ENCODE measurements around the gene FGFR4. TPM values are rescaled to one million over a fixed set of nuclear protein-coding genes. Genes with fewer than 3 reads are reported as not detected.

FGFR4 gene
- polyA plus RNA-seq, 1 of the 3 experiments (the other 2 are of a cell fraction), result 5.6 TPM

DNA sequence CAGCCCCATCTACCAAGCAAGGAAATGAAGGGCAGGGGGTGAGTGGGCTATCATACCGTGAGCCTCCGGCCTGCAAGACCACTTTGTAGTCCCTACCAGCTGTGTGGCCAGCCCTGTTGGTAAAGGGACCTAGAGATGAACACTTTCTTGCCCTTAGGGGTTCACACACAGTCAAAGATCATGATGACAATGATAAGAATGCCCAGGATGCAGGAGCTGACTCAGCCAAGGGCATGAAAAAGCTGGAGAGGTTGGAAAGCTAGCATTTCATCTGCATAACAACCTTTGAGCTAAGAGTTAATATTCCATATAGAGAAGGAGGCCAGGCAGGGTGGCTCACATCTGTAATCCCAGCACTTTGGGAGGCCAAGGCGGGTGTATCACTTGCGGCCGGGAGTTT is 19.2 kb upstream of the FGFR4 start:
- H3K79me2 ChIP-seq (ENCODE audit: insufficient read depth), result no peaks in the 10 kb centered on the region
- H3K9ac ChIP-seq, result no peak overlapping the region
- no peak for DNase-seq
- peaks cover 0 to 33% of the 10 kb centered on the region in 2 experiments for H3K36me3 ChIP-seq (replicated peaks in 1 of 2; ENCODE audit: control insufficient read depth in 1 of 2, insufficient read depth in 2 of 2, low read length in 1 of 2)
- H3K27me3 ChIP-seq (ENCODE audit: insufficient read depth), result no peaks in the 10 kb centered on the region
- H3K4me1 ChIP-seq (ENCODE audit: control insufficient read depth in 1 of 2, insufficient read depth in 2 of 2, low read depth in 1 of 2, low read length in 1 of 2), result no peaks in the 10 kb centered on the region; a peak in 1 of 4 replicates
- no peak overlapping the region for H3K4me3 ChIP-seq (ENCODE audit: low read depth in 2 of 2, low read length in 1 of 2)
- ChIA-PET CTCF (interaction anchor here (0.6 to 1.7 kb wide), 6 partner anchors 30 to 408 kb away, joined by 3 to 8 read pairs (median 3); no protein-coding TSS in a partner anchor), POLR2A (no interaction called here)
- H3K9me2 ChIP-seq, result no peaks in the 10 kb centered on the region
- no peaks in the 10 kb centered on the region for H3K9me3 ChIP-seq
- over 99% methylated on average over 5 of the region's 5 CpGs for WGBS (ENCODE audit: low lambda C conversion rate)
- H3K4me2 ChIP-seq, result no peak overlapping the region
- H3F3A ChIP-seq (replicated peaks; ENCODE audit: insufficient read depth), result peaks cover 5% of the 10 kb centered on the region
- H4K20me1 ChIP-seq (ENCODE audit: insufficient read depth), result no peaks in the 10 kb centered on the region
- no peak overlapping the region for H3K27ac ChIP-seq (ENCODE audit: low read depth in 2 of 2, low read length in 1 of 2)
- H2AFZ ChIP-seq (ENCODE audit: low read depth), result no peak overlapping the region
- TF ChIP-seq, protein P1, sequence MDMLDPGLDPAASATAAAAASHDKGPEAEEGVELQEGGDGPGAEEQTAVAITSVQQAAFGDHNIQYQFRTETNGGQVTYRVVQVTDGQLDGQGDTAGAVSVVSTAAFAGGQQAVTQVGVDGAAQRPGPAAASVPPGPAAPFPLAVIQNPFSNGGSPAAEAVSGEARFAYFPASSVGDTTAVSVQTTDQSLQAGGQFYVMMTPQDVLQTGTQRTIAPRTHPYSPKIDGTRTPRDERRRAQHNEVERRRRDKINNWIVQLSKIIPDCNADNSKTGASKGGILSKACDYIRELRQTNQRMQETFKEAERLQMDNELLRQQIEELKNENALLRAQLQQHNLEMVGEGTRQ (IDR thresholded peaks at IDR 0.05; ENCODE audit: borderline replicate concordance, low read depth, low read length), result no peak
- TF ChIP-seq, protein P2, sequence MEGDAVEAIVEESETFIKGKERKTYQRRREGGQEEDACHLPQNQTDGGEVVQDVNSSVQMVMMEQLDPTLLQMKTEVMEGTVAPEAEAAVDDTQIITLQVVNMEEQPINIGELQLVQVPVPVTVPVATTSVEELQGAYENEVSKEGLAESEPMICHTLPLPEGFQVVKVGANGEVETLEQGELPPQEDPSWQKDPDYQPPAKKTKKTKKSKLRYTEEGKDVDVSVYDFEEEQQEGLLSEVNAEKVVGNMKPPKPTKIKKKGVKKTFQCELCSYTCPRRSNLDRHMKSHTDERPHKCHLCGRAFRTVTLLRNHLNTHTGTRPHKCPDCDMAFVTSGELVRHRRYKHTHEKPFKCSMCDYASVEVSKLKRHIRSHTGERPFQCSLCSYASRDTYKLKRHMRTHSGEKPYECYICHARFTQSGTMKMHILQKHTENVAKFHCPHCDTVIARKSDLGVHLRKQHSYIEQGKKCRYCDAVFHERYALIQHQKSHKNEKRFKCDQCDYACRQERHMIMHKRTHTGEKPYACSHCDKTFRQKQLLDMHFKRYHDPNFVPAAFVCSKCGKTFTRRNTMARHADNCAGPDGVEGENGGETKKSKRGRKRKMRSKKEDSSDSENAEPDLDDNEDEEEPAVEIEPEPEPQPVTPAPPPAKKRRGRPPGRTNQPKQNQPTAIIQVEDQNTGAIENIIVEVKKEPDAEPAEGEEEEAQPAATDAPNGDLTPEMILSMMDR (IDR thresholded peaks at IDR 0.05), result no peak
- TF ChIP-seq POLR2AphosphoS5 (IDR thresholded peaks at IDR 0.05; ENCODE audit: low read depth, low read length) (no peak), FOXJ3 (CRISPR knock-in tag; IDR thresholded peaks at IDR 0.05) (no peak)

DNA sequence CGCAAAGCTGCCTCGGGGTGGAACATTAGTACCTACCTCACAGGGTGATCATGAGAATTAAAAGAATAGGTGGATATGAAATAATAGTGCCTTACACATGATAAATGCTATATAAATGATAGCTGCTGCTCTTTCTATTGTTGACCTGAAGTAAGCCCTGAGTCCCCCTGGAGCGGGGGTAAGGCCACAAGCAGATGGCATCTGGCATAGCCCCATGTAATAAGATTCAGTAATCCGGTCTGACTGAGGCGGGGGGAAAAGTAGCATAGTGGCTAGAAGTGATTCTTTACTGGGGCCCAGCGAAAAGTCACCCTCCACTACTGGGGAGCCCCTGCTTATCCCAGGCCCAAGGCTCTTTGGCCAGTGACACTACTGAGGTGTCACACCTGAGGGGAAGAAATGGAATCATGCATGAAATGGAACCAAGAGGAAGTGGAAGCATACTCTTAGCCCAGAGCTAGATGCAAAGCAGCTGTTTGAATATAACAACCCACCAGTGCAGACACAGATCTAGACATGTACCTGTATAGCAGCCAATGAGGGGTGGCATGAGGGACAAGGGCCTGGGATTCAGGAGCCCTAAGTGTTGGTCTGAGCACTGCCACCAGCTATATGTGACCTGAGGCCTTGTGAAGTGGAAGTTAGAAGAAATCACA is 16.1 kb upstream of the FGFR4 start:
- POLR2A ChIA-PET, result no interaction called here
- CTCF ChIA-PET, result interaction anchor here (0.7 to 6.2 kb wide), 14 partner anchors 9 to 424 kb away, joined by 3 to 141 read pairs (median 9); partner anchors contain the start of gene FGFR4
- TF ChIP-seq ELF1 (IDR thresholded peaks at IDR 0.05), result no peak
- no peak for TF ChIP-seq GABPA (IDR thresholded peaks at IDR 0.05; ENCODE audit: low read depth)
- TF ChIP-seq ZBTB33 (IDR thresholded peaks at IDR 0.05; ENCODE audit: borderline replicate concordance, low read depth), result no peak
- TF ChIP-seq, protein P1 (IDR thresholded peaks at IDR 0.05; ENCODE audit: borderline replicate concordance, low read depth, low read length), result no peak
- TF ChIP-seq RAD21 (IDR thresholded peaks at IDR 0.05; ENCODE audit: low read length), result no peak
- TF ChIP-seq RXRA (IDR thresholded peaks at IDR 0.05; ENCODE audit: borderline replicate concordance, low read depth), result no peak
- TF ChIP-seq, protein P2 (IDR thresholded peaks at IDR 0.05), result no peak
- no peak for TF ChIP-seq TAF1 (IDR thresholded peaks at IDR 0.05; ENCODE audit: borderline replicate concordance, low read depth, low read length)
- TF ChIP-seq YY1 (IDR thresholded peaks at IDR 0.05; ENCODE audit: low read depth), result no peak

More for the DNA sequence above, 16.1 kb upstream of the FGFR4 start:
- Histone ChIP-seq H3K27me3 (ENCODE audit: insufficient read depth) (no peaks in the 10 kb centered on the region), H3K79me2 (ENCODE audit: insufficient read depth) (no peaks in the 10 kb centered on the region), H4K20me1 (ENCODE audit: insufficient read depth) (no peaks in the 10 kb centered on the region), H3K9me3 (no peaks in the 10 kb centered on the region), H3K36me3 (replicated peaks in 1 of 2; ENCODE audit: control insufficient read depth in 1 of 2, insufficient read depth in 2 of 2, low read length in 1 of 2) (peaks cover 0 to 7% of the 10 kb centered on the region in 2 experiments), H3K4me1 (ENCODE audit: control insufficient read depth in 1 of 2, insufficient read depth in 2 of 2, low read depth in 1 of 2, low read length in 1 of 2) (no peaks in the 10 kb centered on the region; a peak in 1 of 4 replicates), H3K9me2 (no peaks in the 10 kb centered on the region), H3K27ac (ENCODE audit: low read depth in 2 of 2, low read length in 1 of 2) (no peak overlapping the region), H2AFZ (ENCODE audit: low read depth) (no peak overlapping the region), H3K9ac (no peak overlapping the region), H3F3A (replicated peaks; ENCODE audit: insufficient read depth) (peaks cover 5% of the 10 kb centered on the region), H3K4me3 (ENCODE audit: low read depth in 2 of 2, low read length in 1 of 2) (no peak overlapping the region), H3K4me2 (no peak overlapping the region)
- no peak for DNase-seq
- WGBS (ENCODE audit: low lambda C conversion rate), result 97% methylated on average over 6 of the region's 6 CpGs
